Naive thymus-derived CD4-positive, alpha-beta T cell (primary cell): Measurements from ENCODE around the gene CLDN10. TPM values are rescaled to one million over a fixed set of nuclear protein-coding genes. Genes with fewer than 3 reads are reported as not detected.

Experiments
- ATAC-seq: fragments of 150-1000 bp; cut with Tn5 transposase; 2 replicates; pipeline ENCODE4 v1.10.0; 2021; ENCODE audit warnings: mild to moderate bottlenecking, moderate library complexity
- CTCF ChIA-PET: fragments of 350-600 bp; sonication (Branson Sonifier 250); formaldehyde crosslinking; loops from one replicate; lab custom pipeline; 2021; ENCODE audit warnings: antibody characterized with exemption; lab: Charles Lee
- POLR2A ChIA-PET: fragments of 350-600 bp; sonication (Branson Sonifier 250); formaldehyde crosslinking; loops from one replicate; lab custom pipeline; 2021; ENCODE audit warnings: antibody characterized with exemption, inconsistent platforms; lab: Charles Lee
- DNase-seq, 9 donors: peaks; one replicate each; pipeline versions ENCODE4 v3.0.0 to v3.0.0-alpha.2; 2020 to 2022; ENCODE audit warnings: mixed read lengths in 1 of 9
- H3K27ac ChIP-seq: one replicate; pipeline ENCODE4 v1.7.0; 2013; ENCODE audit warnings: mild to moderate bottlenecking, low read depth, low read length, moderate library complexity
- H3K27me3 ChIP-seq, 2 donors: one replicate each; pipeline ENCODE4 v1.7.0; 2013; ENCODE audit warnings: low read length in 2 of 2, mild to moderate bottlenecking in 2 of 2, moderate library complexity in 2 of 2; ENCODE audit not compliant: control insufficient read depth in 2 of 2, insufficient read depth in 2 of 2
- H3K36me3 ChIP-seq, 3 experiments: 1 replicate in 2 of 3; 2 replicates in 1 of 3; pipeline ENCODE4 v1.7.0; 2013; ENCODE audit warnings: low read length in 3 of 3, mild to moderate bottlenecking in 3 of 3, moderate library complexity in 1 of 3; ENCODE audit not compliant: insufficient read depth in 3 of 3, control insufficient read depth in 2 of 3
- H3K4me1 ChIP-seq, 2 donors: one replicate each; pipeline ENCODE4 v1.7.0; 2013; ENCODE audit warnings: low read length in 2 of 2, mild to moderate bottlenecking in 2 of 2, moderate library complexity in 1 of 2; ENCODE audit not compliant: control insufficient read depth in 2 of 2, insufficient read depth in 2 of 2
- H3K4me3 ChIP-seq: 2 replicates; pipeline ENCODE4 v1.7.0; 2013; ENCODE audit warnings: mild to moderate bottlenecking, low read length
- H3K9me3 ChIP-seq, 3 experiments: 1 replicate in 2 of 3; 2 replicates in 1 of 3; pipeline ENCODE4 v1.7.0; 2013; ENCODE audit warnings: low read length in 3 of 3; ENCODE audit not compliant: control insufficient read depth in 2 of 3
- H3K27ac Mint-ChIP-seq, 9 donors: one replicate each; pipeline ENCODE4 v1.8.0; 2020 to 2022; ENCODE audit warnings: mixed read lengths in 9 of 9, mild to moderate bottlenecking in 8 of 9, moderate library complexity in 5 of 9, inconsistent platforms in 2 of 9
- H3K27me3 Mint-ChIP-seq, 5 donors: one replicate each; pipeline ENCODE4 v1.8.0; 2021 to 2022; ENCODE audit warnings: mixed read lengths in 5 of 5, mild to moderate bottlenecking in 1 of 5
- H3K36me3 Mint-ChIP-seq, 5 donors: one replicate each; pipeline ENCODE4 v1.8.0; 2020 to 2022; ENCODE audit warnings: mixed read lengths in 5 of 5, mild to moderate bottlenecking in 3 of 5, inconsistent platforms in 1 of 5
- H3K4me1 Mint-ChIP-seq, 7 donors: one replicate each; pipeline ENCODE4 v1.8.0; 2020 to 2022; ENCODE audit warnings: mixed read lengths in 7 of 7, mild to moderate bottlenecking in 3 of 7, inconsistent platforms in 1 of 7
- H3K4me3 Mint-ChIP-seq, 10 donors: one replicate each; pipeline ENCODE4 v1.8.0; 2020 to 2022; ENCODE audit warnings: mild to moderate bottlenecking in 10 of 10, mixed read lengths in 10 of 10, moderate library complexity in 6 of 10, inconsistent platforms in 2 of 10
- H3K9me3 Mint-ChIP-seq, 11 donors: one replicate each; pipeline ENCODE4 v1.8.0; 2020 to 2022; ENCODE audit warnings: mixed read lengths in 11 of 11, mild to moderate bottlenecking in 4 of 11, inconsistent platforms in 1 of 11, moderate library complexity in 1 of 11
- intact Hi-C, 2 donors: fragments of 100-400 bp; cut with micrococcal nuclease; formaldehyde crosslinking; loops; one replicate each; pipeline ENCODE4 v1.15.1; 2023
- polyA plus RNA-seq, 2 donors: library from polyadenylated mRNA; unstranded; fragments of 300-500 nt; fragmentation: Illumina TruSeq; gene quantifications; one replicate each; pipeline ENCODE4 v1.2.3, GENCODE V29; 2021
- total RNA-seq, 6 experiments: library from RNA in 5 of 6; stranded (reverse) in 5 of 6; gene quantifications; 1 replicate in 5 of 6; 2 replicates in 1 of 6; pipeline ENCODE4 v1.2.3 and lab custom pipeline; 2021 to 2026

The CLDN10 gene
- total and polyA plus RNA-seq, 7 experiments from 2014 or later, result not detected

DNA sequence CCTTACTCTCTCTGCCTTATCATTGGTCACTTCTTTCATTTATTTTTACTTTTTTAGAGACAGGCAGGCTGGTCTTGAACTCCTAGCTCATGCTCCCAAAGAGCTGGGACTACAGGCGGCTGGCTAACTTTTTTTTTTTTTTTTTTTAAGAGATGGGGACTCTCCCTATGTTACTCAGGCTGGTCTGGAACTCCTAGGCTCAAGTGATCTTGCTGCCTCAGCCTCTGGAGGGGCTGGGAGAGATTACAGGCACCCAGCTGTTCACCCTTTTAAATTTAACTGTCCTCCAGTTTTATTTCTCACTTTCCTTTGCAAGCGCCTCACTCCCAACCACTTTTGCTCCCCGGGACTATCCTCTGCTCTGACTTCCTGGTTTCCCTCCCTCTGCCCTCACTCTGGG is 5.6 kb upstream of the CLDN10 start:
- ATAC-seq, result no peak
- Histone ChIP-seq H3K4me3 (no peak overlapping the region), H3K27me3 (no peaks in the 10 kb centered on the region), H3K36me3 (no peaks in the 10 kb centered on the region), H3K27ac (no peak overlapping the region), H3K4me1 (no peaks in the 10 kb centered on the region), H3K9me3 (no peaks in the 10 kb centered on the region)
- H3K9me3 Mint-ChIP-seq, result peaks cover 0 to 4% (median 0%) of the 10 kb centered on the region in 11 donors
- no peak overlapping the region for H3K4me3 Mint-ChIP-seq
- peaks cover 0 to 4% (median 0%) of the 10 kb centered on the region in 5 donors for H3K36me3 Mint-ChIP-seq
- peaks cover 0 to 5% (median 4%) of the 10 kb centered on the region in 7 donors for H3K4me1 Mint-ChIP-seq
- DNase-seq, result no peak
- intact Hi-C loops, result no loop called here
- H3K27ac Mint-ChIP-seq, result no peak overlapping the region
- H3K27me3 Mint-ChIP-seq, result peaks cover 40 to 60% (median 46%) of the 10 kb centered on the region in 5 donors
- ChIA-PET CTCF (no interaction called here), POLR2A (no interaction called here)

GRCh38 chr13:95547531-95548167 is 4.9 kb upstream of the CLDN10 start:
- Mint-ChIP-seq H3K4me1 (peaks cover 0 to 6% (median 5%) of the 10 kb centered on the region in 7 donors), H3K27me3 (peaks cover 40 to 55% (median 48%) of the 10 kb centered on the region in 5 donors), H3K36me3 (peaks cover 0 to 4% (median 0%) of the 10 kb centered on the region in 5 donors), H3K27ac (no peak overlapping the region), H3K4me3 (no peak overlapping the region), H3K9me3 (peaks cover 0 to 4% (median 0%) of the 10 kb centered on the region in 11 donors)
- H3K4me3 ChIP-seq, result no peak overlapping the region
- no peaks in the 10 kb centered on the region for H3K9me3 ChIP-seq
- no peak overlapping the region for H3K27ac ChIP-seq
- no peaks in the 10 kb centered on the region for H3K36me3 ChIP-seq
- POLR2A ChIA-PET, result no interaction called here
- DNase-seq, result no peak
- CTCF ChIA-PET, result no interaction called here
- no peak for ATAC-seq
- no peaks in the 10 kb centered on the region for H3K27me3 ChIP-seq
- intact Hi-C loops, result no loop called here
- no peaks in the 10 kb centered on the region for H3K4me1 ChIP-seq

DNA sequence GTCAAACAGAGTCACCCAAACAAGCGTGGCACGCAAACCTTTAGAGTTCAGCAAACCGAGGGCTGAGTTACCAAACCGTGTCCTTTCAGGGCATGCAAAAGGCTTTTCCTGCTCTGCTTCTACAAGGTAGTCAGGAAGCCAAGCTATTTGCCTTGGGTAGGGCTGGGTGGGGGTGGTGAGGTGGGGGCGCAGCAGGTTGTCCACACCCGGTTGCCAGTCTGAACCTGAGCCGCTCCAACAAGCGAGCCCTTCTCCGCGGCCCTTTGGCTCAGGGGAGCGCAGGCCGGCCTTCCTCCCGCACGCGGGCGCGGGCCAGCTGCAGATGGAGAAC is 347 bp upstream of the CLDN10 start:
- H3K27ac ChIP-seq, result no peak overlapping the region
- H3K4me3 ChIP-seq, result no peak overlapping the region
- Mint-ChIP-seq H3K27ac (no peak overlapping the region), H3K4me3 (peak overlapping the region in 2 of 10 donors; percentile 42 to 53), H3K4me1 (peaks cover 0 to 20% (median 13%) of the 10 kb centered on the region in 7 donors), H3K36me3 (peaks cover 0 to 8% (median 1%) of the 10 kb centered on the region in 5 donors), H3K27me3 (peaks cover 60 to 78% (median 65%) of the 10 kb centered on the region in 5 donors), H3K9me3 (peaks cover 0 to 9% (median 3%) of the 10 kb centered on the region in 11 donors)
- DNase-seq, result no peak
- POLR2A ChIA-PET, result no interaction called here
- intact Hi-C loops, result no loop called here
- no peaks in the 10 kb centered on the region for H3K9me3 ChIP-seq
- no peaks in the 10 kb centered on the region for H3K36me3 ChIP-seq
- H3K4me1 ChIP-seq, result no peaks in the 10 kb centered on the region
- CTCF ChIA-PET, result no interaction called here
- ATAC-seq, result no peak
- no peaks in the 10 kb centered on the region for H3K27me3 ChIP-seq

- Histone ChIP-seq H3K9me3 (no peaks in the 10 kb centered on the region), H3K27ac (no peak overlapping the region), H3K4me3 (no peak overlapping the region), H3K27me3 (no peaks in the 10 kb centered on the region), H3K36me3 (no peaks in the 10 kb centered on the region), H3K4me1 (no peaks in the 10 kb centered on the region)
- Mint-ChIP-seq H3K36me3 (peaks cover 0 to 8% (median 1%) of the 10 kb centered on the region in 5 donors), H3K9me3 (peaks cover 0 to 9% (median 3%) of the 10 kb centered on the region in 11 donors), H3K27ac (no peak overlapping the region), H3K4me3 (peak overlapping the region; percentile 38 to 76 (median 57)), H3K27me3 (peaks cover 53 to 73% (median 69%) of the 10 kb centered on the region in 5 donors), H3K4me1 (peaks cover 0 to 20% (median 13%) of the 10 kb centered on the region in 7 donors)
- CTCF ChIA-PET, result interaction anchor here (0.5 kb wide), 1 partner anchor 71 kb away, joined by 3 read pairs; no protein-coding TSS in a partner anchor
- intact Hi-C loops, result no loop called here
- ATAC-seq (peak; percentile 4), DNase-seq (no peak)
- POLR2A ChIA-PET, result no interaction called here
Observed at GRCh38 chr13:95553581-95554385, 1.3 kb downstream of the CLDN10 start.

DNA sequence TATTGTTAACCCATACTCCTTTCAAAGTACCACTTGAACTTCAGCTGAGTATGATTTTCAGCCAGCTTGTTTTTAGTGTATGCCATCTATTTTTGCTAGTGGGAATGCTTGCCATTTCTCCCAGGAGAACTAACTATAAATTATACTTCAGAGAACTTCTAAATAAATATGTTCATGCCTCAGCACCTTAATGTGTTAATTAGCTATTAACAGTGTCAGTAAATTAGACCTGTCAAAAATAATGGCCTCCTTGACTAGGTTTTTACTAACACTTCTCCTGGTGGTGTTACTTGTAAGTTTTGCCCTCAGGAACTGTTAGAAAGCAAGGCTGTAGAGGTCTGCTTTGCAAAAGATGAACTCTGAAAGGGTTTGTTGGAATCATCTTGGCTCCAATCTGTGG is 4.5 kb downstream of the CLDN10 start:
- H3K4me3 ChIP-seq, result no peak overlapping the region
- H3K4me1 Mint-ChIP-seq, result peaks cover 0 to 14% (median 9%) of the 10 kb centered on the region in 7 donors
- intact Hi-C loops, result no loop called here
- DNase-seq (no peak), ATAC-seq (no peak)
- H3K9me3 Mint-ChIP-seq, result peaks cover 0 to 6% (median 3%) of the 10 kb centered on the region in 11 donors
- no peak overlapping the region for H3K27ac ChIP-seq
- H3K36me3 Mint-ChIP-seq, result peaks cover 0 to 5% (median 0%) of the 10 kb centered on the region in 5 donors
- H3K4me3 Mint-ChIP-seq, result no peak overlapping the region
- H3K4me1 ChIP-seq, result no peaks in the 10 kb centered on the region
- H3K9me3 ChIP-seq, result no peaks in the 10 kb centered on the region
- POLR2A ChIA-PET, result no interaction called here
- no peaks in the 10 kb centered on the region for H3K36me3 ChIP-seq
- no peak overlapping the region for H3K27ac Mint-ChIP-seq
- H3K27me3 Mint-ChIP-seq, result peaks cover 35 to 59% (median 44%) of the 10 kb centered on the region in 5 donors
- H3K27me3 ChIP-seq, result no peaks in the 10 kb centered on the region
- CTCF ChIA-PET, result no interaction called here

DNA sequence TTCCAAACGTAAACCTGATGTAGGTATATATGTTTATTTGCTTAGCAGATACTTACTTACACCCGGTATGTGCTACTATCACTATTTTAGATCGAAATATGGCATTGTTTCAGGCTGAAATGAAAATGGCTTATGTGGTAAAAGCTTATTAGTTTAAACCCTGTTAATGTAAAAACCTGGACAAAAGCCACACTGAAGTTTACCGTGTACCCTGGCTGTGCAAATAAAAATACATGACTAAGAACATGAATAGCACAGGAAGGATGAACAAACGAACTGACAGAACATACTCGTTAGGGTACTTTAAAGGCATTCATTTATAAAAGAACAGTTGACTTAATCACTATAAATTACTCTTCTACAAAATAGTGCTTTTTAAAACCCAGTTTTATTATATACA is 6.6 kb downstream of the CLDN10 start:
- peaks cover 23 to 55% (median 33%) of the 10 kb centered on the region in 5 donors for H3K27me3 Mint-ChIP-seq

More for the DNA sequence above, 6.6 kb downstream of the CLDN10 start:
- Mint-ChIP-seq H3K4me1 (peaks cover 0 to 6% (median 3%) of the 10 kb centered on the region in 7 donors), H3K27ac (no peak overlapping the region), H3K4me3 (no peak overlapping the region), H3K9me3 (peaks cover 0 to 5% (median 3%) of the 10 kb centered on the region in 11 donors), H3K36me3 (peaks cover 0 to 5% (median 0%) of the 10 kb centered on the region in 5 donors)
- DNase-seq (no peak), ATAC-seq (no peak)
- H3K27ac ChIP-seq, result no peak overlapping the region
- ChIA-PET CTCF (no interaction called here), POLR2A (no interaction called here)
- no peaks in the 10 kb centered on the region for H3K9me3 ChIP-seq
- intact Hi-C loops, result no loop called here
- H3K27me3 ChIP-seq, result no peaks in the 10 kb centered on the region
- no peaks in the 10 kb centered on the region for H3K36me3 ChIP-seq
- H3K4me3 ChIP-seq, result no peak overlapping the region
- H3K4me1 ChIP-seq, result no peaks in the 10 kb centered on the region
